Measurements from ENCODE around the gene FAHD2B.
"Not testable (repeated sequence)": the region's sequence is repeated elsewhere in the genome, so short reads cannot be mapped to it uniquely, and the experiment has no call there.

Gene FAHD2B

DNA sequence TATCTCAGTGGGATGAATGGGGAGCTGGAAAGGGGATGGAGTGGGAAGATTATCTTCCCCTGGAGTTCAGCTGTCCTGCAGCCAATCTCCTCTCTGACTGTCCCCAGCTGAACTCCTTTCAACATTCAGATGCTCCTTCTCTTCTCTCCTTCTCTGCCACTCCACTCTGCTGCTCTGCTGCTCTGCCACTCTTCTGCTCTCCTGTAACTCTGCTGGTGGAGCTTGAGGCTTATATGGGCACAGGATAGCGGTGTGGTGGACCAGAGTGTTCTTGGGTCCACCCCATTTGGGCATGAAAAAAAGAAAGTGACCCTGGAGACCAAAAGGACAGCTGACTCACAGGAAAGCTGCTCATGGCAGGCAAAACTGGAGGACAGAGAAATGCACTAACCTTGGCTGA is 26.6 kb downstream of the FAHD2B start:
- no peak for DNase-seq (ENCODE audit: low spot score)

DNA sequence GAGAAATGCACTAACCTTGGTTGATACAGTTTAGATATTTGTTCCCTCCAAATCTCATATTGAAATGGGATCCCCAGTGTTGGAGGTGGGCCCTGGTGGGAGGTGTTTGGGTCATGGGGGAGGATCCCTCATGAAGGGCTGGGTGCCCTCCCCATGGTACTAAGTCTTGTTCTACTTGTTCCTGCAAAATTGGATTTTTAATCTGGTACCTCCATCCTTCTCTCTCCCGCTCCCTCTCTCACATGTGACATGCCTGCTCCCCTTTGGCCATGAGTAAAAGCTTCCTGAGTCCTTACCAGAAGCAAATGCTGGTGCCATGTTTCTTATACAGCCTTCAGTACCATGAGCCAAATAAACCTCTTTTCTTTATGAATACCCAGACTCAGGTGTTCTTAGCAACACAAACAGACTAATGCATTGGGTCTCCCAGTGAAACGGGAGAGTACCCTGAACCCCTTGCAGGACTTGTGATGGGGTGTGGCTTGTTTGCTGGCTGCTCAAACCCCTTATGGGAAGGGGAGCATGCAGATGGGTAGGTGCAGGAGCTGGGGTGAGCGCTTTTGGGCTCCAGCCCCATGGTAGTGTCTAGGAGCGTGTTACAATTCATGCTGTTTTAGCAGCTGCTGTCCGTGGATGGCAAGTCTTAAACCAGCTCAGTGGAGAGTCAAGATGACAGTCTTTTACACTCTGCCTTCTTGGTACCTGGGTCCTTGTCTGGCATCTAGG is 27.2 kb downstream of the FAHD2B start:
- no peak for DNase-seq (ENCODE audit: low spot score)

DNA sequence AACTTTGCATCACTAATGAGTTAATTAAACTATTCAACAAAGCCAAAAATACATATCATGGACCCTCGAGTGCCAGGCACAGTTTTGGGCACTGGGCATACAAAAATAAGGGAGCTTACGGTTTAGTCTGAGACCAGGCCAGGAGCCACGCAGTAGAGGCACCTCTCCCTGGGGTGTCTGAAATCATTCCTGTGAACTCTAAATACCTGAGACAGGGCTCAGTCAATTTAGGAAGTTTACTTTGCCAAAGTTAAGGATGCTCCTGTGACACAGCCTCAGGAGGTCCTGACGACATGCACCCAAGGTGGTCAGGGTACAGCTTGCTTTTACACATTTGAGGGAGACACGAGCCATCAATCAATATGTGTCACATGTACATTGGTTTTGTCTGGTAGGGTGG is 28.7 kb downstream of the FAHD2B start:
- not testable (repeated sequence) for DNase-seq (ENCODE audit: low spot score)

DNA sequence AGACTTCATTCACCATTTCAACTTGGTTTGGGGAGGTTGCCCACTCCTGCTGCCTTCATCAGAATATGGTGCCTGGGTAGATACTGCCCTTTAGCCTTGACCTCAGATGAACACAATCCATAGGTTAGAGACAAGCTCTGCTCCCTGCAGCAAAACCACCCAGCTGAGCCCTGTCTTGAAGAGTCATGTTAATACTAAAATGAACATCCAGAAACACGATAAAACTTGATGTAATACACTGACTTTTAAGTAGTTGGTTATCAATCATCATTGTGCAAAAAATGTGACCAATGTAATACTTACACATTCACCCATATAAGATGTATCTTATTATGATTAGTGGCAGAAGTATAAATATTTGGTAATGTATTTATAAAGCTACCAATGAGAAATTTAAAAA is 32.7 kb downstream of the FAHD2B start:
- not testable (repeated sequence) for DNase-seq (ENCODE audit: low spot score)

DNA sequence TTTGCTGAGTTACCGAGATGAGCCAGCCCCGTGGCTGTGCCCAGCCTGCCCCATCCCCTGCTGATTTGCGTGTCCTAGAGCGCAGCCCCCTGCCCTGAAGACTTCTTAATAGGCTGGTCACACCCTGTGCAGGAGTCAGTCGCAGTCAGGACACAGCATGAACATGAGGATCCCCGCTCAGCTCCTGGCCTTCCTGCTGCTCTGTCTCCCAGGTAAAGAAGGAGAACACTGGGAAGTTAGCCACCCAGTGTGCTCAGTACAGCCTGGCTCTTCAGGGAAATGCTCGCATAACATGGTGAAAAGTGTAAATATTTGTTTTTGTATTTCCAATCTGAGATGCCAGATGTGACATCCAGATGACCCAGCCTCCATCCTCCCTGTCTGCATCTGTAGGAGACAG is 34.9 kb downstream of the FAHD2B start:
- DNase-seq (ENCODE audit: low spot score), result not testable (repeated sequence)

DNA sequence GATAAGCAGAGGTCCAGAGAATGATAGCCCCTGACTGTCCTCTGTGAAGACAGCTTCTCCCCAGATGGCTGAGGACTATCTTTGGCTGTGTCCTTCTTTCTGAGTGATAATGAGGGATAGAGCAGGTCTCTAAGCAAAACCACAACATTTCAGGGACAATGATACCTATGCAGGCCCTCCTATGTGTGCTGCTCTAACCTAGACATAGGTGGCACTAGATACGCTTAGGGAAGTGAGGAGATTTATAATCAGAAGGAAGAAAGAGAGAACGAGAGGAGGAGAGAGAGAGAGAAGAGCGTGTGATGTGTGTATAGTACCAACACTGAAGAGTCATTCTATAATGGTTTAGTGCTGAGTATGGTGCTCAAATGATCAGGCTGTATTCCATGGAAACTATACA is 38.5 kb downstream of the FAHD2B start:
- not testable (repeated sequence) for DNase-seq (ENCODE audit: low spot score)

DNA sequence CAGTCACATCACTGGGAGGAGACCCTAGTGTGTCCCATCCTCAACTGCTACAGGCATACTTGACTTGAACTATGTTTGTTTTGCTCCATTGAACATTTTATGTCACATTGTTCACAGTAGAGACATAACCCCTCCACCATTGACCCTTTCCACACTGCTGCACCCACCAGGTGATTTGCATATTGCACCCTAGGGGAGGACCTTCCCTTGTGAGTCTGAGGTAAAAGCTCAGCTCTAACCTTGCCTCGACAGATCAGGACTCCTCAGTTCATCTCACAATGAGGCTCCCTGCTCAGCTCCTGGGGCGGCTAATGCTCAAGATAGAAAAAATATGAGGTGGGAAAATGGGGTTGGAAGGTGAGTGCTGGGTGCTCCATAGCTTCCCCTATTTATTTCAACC is 44.6 kb downstream of the FAHD2B start:
- DNase-seq (ENCODE audit: low spot score), result not testable (repeated sequence)

DNA sequence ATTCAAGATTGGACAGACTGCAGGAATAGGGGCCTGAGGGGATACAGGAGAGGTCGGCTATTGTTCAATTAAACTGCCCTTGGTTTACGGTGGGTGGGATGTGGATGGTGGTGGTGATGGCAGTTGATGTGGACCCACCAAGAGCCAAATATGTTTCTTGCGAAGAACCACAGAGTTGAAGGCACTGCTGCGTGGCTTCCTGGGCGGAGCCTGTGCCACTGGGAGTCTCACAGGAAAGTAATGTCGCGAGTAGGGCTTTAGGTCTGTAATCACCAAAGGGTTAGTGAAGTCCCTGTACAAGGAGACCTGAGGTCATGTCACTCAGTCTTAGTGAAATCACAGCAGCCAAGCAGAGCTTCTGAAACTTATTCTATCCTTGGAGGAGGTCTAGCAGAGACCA is 46.2 kb downstream of the FAHD2B start:
- DNase-seq (ENCODE audit: low spot score), result not testable (repeated sequence)

DNA sequence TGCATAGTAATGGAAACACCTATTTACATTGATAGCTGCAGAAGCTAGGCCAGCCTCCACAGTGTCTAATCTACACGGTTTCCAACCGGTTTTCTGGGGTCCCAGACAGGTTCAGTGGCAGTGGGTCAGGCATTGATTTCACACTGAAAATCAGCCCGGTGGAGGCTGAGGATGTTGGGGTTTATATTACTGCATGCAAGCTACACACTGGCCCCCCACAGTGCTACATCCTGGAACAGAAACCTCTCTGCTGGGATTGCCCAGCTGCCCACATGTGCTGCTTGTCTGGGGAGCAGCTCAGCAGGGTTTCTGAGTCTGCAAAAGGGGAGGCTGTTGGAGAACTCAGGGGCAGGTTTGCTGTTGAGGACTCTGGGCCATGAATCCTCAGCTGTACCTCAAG is 48.0 kb downstream of the FAHD2B start:
- DNase-seq (ENCODE audit: low spot score), result not testable (repeated sequence)

DNA sequence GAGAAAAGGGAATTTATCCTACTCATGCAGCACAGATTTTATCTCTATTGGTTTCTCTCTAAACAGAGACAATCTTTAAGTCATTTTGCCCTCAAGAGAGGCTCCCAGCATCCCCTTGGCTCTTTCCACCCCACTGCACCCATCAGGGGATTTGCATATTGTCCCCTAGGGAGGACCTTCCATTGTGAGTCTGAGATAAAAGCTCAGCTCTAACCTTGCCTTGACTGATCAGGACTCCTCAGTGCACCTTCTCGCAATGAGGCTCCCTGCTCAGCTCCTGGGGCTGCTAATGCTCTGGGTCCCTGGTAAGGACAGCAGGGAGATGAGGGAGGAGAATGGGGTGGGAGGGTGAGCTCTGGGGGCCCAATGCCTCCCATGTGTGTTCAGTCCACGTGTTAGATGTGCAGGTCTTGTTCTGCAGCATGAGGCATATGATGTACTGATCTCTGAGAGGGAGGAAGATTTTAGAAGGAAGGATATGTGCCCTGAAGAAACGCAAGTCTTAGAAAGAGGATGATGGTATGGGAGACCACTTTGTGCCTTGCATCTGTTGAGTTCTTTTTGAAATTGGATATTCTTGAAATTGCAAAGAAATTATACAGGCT is 48.7 kb downstream of the FAHD2B start:
- DNase-seq (ENCODE audit: low spot score), result not testable (repeated sequence)

Measured in iPS-NIHi11 (cell line).